ENCODE measurements around the gene DNLZ.

- TF ChIP-seq POLR2A (IDR thresholded peaks at IDR 0.05) (no peak), CTCF (IDR thresholded peaks at IDR 0.05) (no peak)
These were observed 44.4 kb upstream of the DNLZ start for GRCh38 chr9:136407911-136408310.

Data from adrenal gland (tissue), 5 donors.